Stomach smooth muscle (tissue), 2 donors: Measurements from ENCODE around the gene UQCC2.

Source experiments
- H3K27ac ChIP-seq: one replicate; pipeline ENCODE4 v1.7.0; 2013; ENCODE audit warnings: mild to moderate bottlenecking, low read length, inconsistent platforms
- H3K27me3 ChIP-seq, 2 donors: one replicate each; pipeline ENCODE4 v1.7.0; 2013; ENCODE audit warnings: low read length in 2 of 2; ENCODE audit not compliant: insufficient read depth in 2 of 2, control insufficient read depth in 1 of 2
- H3K36me3 ChIP-seq, 2 donors: one replicate each; pipeline ENCODE4 v1.7.0; 2013; ENCODE audit warnings: low read length in 2 of 2; ENCODE audit not compliant: control insufficient read depth in 2 of 2, insufficient read depth in 2 of 2
- H3K4me1 ChIP-seq: one replicate; pipeline ENCODE4 v1.7.0; 2013; ENCODE audit warnings: low read length; ENCODE audit not compliant: control insufficient read depth, insufficient read depth
- H3K4me3 ChIP-seq, 2 donors: one replicate each; pipeline ENCODE4 v1.7.0; 2013; ENCODE audit warnings: low read length in 2 of 2
- H3K9ac ChIP-seq, 2 donors: one replicate each; pipeline ENCODE4 v1.7.0; 2013; ENCODE audit warnings: low read length in 2 of 2, mild to moderate bottlenecking in 1 of 2
- H3K9me3 ChIP-seq, 2 donors: one replicate each; pipeline ENCODE4 v1.7.0; 2013; ENCODE audit warnings: low read length in 2 of 2; ENCODE audit not compliant: control insufficient read depth in 2 of 2
- donor health status: healthy.
- donor health status: Pancreatic carcinoma.

The UQCC2 gene

DNA sequence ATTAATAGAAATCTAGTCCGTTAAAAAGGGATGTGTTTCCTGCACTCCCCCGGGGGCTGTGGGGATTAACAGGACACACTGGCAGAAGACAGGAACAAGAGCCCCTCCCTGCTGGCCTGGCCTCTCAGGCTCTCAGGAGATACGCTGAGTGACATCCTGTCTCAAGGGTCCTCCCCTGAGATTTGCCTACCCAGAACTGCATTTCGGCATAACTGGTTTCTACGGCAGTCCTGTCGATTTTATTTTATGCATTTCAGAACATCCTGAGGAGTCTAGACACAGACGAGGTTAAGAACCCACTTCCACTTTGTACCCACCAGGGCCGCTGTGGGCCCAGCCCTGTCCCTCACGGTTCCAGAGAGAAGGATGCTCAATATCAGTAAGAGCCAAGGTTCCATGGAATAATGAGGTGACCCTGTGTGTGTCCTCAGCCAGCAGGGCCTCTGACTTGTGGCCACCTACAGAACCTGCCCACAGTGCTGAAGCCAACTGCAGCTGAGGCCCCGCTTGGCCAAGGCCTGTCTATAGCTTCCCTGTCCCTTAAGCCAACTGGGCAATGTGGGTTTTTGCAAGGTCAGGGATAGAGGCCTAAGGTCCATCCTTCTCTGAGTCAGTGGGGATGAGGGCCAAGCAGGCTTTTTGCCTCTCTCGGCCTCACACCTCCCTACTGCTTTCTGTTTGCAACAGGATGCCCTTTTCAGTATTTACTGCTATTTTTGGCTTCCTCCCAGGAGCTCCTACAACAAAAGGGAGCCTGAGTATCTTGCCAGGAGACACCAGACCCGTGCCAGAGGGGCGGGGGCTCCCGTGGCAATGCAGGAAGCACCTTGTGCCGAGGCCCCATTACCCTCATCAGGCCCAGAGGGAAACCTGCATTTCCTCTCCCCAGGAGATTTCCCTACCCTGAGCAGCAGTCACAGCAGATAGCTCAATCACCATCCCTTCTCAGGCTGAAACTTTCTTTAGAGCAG, 14.7 kb downstream of the UQCC2 start:
- Histone ChIP-seq H3K9me3 (no peaks in the 10 kb centered on the region), H3K27me3 (no peaks in the 10 kb centered on the region), H3K9ac (peak overlapping the region in 1 of 2 donors; percentile 62), H3K36me3 (peaks cover 4 to 12% of the 10 kb centered on the region in 2 donors), H3K4me3 (no peak overlapping the region), H3K27ac (peak overlapping the region; percentile 70), H3K4me1 (peaks cover 37% of the 10 kb centered on the region)

DNA sequence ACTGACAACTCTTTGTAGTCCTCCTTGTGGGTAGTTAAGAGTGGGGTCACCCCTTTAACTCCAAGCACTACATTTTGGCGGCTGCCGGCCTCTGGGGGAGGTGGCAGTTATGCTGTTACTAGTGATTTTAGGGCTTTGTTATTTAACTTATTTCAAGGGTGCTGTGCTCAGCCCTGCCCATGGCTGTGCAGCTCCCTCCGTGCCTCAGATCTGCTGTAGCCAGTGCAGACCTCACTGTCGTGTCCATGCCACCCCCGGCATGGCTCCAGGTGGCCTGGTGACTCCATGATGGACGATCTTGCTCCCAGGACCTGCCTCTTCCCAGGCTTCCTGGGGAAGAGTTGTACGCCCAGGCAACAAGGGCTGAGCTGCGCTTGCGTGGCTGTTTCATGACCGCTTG, 15.4 kb downstream of the UQCC2 start:
- H3K4me3 ChIP-seq, result no peak overlapping the region
- peak overlapping the region; percentile 70 for H3K27ac ChIP-seq
- H3K27me3 ChIP-seq, result no peaks in the 10 kb centered on the region
- peaks cover 37% of the 10 kb centered on the region for H3K4me1 ChIP-seq
- H3K9me3 ChIP-seq, result no peaks in the 10 kb centered on the region
- H3K36me3 ChIP-seq, result peaks cover 4 to 14% of the 10 kb centered on the region in 2 donors
- no peak overlapping the region for H3K9ac ChIP-seq

DNA sequence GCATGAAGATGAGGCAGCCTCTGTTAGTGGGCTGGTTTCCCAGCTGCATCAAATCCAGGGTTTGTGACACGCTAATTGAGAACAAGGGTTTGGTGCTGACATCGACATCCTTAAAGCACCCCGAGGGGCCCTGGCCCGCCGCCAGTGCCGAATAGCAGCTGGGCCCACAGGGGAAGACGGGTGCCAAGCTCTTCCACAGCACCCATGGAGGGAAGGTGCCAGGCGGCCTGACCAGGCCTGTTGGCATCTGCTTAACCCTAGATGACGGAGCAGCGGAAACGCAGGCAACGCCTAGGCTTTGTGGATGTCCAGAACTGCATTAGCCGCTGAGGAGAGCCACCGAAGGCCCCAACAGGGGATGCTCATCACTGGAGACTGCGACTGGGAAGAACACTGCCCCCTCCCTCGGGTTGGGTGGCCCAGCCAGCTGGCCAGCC, 16.0 kb downstream of the UQCC2 start:
- peaks cover 4 to 18% of the 10 kb centered on the region in 2 donors for H3K36me3 ChIP-seq
- H3K9me3 ChIP-seq, result no peaks in the 10 kb centered on the region
- H3K27me3 ChIP-seq, result no peaks in the 10 kb centered on the region
- H3K4me3 ChIP-seq, result no peak overlapping the region
- peaks cover 37% of the 10 kb centered on the region for H3K4me1 ChIP-seq
- H3K9ac ChIP-seq, result no peak overlapping the region
- H3K27ac ChIP-seq, result no peak overlapping the region

DNA sequence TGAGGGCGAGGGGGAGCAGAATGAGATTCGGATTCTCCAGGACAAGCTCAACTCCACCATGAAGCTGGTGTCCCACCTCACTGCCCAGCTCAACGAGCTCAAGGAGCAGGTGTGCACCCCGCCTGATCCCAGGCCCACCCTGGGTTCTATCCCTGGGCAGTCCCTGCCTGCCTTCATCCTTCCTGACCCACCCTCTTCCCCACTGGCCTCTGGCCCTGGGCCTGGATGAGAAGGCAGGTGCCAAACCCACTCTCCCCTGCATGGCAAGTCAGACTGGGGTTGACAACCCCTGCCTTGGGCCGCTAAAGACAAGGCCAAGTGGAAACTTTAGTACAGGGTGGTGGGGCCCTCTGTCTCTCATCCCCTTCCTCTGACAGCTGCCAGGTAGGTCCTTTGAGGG, 16.5 kb downstream of the UQCC2 start:
- no peak overlapping the region for H3K9ac ChIP-seq
- no peaks in the 10 kb centered on the region for H3K9me3 ChIP-seq
- H3K4me3 ChIP-seq, result no peak overlapping the region
- H3K36me3 ChIP-seq, result peaks cover 4 to 18% of the 10 kb centered on the region in 2 donors
- no peak overlapping the region for H3K27ac ChIP-seq
- peaks cover 37% of the 10 kb centered on the region for H3K4me1 ChIP-seq
- H3K27me3 ChIP-seq, result no peaks in the 10 kb centered on the region

DNA sequence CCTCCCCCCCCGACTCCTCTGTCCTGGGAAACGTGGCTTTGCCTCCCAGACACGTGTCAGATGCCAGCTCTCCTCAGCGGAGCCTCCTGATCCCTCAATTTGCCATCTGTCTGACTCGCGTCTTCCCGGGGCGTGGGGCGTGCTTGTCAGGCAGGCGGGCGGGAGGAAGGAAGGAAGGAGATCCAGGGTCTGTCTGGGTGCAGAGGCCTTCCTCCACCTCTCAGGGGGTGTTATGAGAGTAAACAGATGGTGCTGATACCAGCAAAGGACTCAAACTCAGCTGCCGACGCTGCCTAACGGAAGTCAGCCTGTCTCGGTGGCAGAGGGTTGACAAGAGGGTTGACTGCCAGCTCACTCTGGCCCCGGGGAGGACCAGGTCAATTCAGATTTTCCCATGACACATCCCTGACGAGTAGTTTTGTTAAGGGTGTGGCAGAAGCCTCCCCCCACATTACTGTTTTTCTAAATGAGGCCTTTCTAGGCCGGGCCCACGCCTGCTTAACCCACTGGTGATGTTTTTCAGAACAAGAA, 17.0 kb downstream of the UQCC2 start:
- H3K9me3 ChIP-seq, result no peaks in the 10 kb centered on the region
- H3K27ac ChIP-seq, result no peak overlapping the region
- H3K27me3 ChIP-seq, result no peaks in the 10 kb centered on the region
- no peak overlapping the region for H3K4me3 ChIP-seq
- no peak overlapping the region for H3K9ac ChIP-seq
- H3K36me3 ChIP-seq, result peaks cover 4 to 18% of the 10 kb centered on the region in 2 donors
- peaks cover 37% of the 10 kb centered on the region for H3K4me1 ChIP-seq

DNA sequence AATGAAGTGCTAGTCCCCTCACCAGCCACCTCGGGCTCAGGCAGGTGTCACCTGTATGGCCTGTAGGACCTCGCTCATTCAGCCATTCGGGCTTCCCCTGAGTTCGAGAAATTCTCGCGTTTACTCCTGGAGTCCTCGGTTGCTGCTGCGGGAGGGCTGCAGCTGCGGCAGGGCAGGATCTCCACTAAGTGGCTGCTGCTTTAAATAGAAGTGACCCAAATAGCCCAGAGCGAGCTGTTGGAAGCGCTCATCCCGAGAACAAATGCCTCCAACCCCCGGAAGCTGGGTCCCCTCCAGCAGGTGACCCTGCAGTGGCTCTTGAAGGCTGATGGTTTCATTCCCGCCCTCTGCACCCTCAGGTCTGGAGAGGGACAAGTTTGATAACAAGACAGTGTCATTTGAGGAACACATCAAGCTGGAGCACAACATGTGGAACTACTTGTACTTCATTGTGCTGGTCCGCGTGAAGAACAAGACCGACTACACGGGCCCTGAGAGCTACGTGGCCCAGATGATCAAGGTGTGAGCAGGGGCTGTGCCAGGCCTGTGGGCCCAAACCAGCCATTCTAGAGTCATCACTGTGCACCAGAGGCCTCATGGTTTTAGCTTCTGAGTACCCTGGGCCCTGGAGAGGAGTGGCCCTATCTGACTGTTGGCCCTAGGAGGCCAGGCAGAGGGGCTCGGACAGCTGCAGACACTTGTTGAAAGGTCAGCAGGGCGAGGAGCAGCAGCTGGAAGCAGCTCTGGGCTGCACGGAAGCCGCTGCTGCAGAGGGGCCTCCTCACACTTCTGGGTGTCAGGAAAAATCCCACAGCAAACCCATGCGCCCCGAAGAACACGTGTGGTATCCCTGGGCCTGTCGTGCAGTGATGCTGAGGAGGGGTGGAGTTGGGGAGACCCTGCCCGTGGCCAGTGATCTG, 18.1 kb downstream of the UQCC2 start:
- Histone ChIP-seq H3K9ac (no peak overlapping the region), H3K4me3 (no peak overlapping the region), H3K4me1 (peaks cover 37% of the 10 kb centered on the region), H3K36me3 (peaks cover 4 to 16% of the 10 kb centered on the region in 2 donors), H3K9me3 (no peaks in the 10 kb centered on the region), H3K27ac (no peak overlapping the region), H3K27me3 (no peaks in the 10 kb centered on the region)

DNA sequence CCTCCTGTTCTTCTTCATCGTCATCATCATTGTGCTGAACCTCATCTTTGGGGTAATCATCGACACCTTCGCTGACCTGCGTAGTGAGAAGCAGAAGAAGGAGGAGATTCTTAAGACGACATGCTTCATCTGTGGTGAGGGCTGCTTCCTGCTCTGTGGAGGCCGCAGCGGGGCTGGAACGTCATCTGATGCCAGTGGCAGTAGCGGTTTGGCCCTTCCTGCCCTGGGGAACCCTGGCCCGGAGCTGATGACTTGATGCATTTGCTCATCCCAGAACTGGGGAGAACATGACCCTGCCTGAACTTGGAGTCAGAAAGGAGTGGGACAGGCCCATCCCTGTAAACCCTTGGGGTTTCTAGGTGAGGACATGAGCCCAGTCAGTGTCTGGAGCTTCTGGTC, 18.7 kb downstream of the UQCC2 start:
- H3K4me1 ChIP-seq, result peaks cover 37% of the 10 kb centered on the region
- no peak overlapping the region for H3K4me3 ChIP-seq
- H3K27ac ChIP-seq, result no peak overlapping the region
- no peak overlapping the region for H3K9ac ChIP-seq
- no peaks in the 10 kb centered on the region for H3K27me3 ChIP-seq
- no peaks in the 10 kb centered on the region for H3K9me3 ChIP-seq
- H3K36me3 ChIP-seq, result peaks cover 4 to 12% of the 10 kb centered on the region in 2 donors

DNA sequence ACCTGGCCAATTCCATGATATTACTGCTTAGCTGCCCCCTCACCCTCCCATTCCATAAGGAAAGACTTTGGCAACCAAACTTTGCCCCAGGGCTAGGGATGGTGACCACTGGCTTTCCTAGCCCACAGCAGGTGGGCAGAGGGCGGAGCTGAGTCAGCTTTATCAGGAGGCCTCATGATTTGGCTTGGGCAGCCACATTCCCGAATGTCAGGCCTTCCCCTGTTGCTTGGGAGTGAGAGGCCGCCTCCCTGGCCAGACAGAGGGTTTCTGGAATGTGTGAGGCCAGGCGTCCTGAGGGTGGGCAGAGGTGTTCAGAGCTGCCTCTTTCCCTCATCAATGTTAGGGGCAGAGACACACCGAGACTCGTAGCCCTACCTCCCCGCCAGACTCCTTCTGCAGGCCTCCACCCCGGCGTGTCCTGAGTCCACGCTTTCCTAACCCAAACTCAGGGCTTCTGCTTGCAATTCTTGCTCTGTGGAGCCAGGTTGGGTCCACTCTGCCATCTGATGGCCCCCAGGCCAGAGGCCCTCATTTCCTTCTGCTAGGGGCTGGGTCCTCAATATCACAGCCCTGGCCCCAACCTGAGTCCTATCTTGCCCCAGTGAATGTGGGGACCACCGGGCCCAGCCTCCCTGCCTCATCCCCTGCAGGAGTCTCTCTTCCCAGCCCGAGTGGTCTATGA, 19.3 kb downstream of the UQCC2 start:
- no peak overlapping the region for H3K4me3 ChIP-seq
- peaks cover 35% of the 10 kb centered on the region for H3K4me1 ChIP-seq

DNA sequence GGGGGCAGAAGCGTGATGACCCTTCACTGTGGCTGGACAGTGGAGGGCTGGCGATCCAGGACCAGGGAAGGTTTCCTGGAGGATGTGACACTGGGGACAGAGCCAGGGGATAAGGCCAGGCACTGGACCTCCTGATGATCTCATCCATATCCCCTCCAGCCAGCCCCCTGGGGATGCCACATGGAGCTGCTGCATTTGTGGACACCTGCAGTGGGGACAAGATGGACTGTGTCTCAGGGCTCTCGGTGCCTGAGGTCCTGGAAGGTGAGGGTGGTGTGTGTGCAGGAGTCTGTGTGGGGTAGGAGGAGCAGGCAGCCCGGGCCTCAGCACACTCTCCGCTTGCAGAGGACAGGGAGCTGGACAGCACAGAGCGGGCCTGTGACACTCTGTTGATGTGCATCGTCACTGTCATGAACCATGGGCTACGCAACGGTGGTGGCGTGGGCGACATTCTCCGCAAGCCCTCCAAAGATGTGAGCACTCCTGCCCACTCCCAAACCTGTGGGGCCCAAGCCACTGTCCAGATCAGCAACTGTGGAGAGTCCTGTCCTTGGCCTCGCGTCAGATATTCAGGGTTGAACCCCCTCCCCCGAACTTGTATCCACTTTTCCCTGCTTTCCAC, 19.9 kb downstream of the UQCC2 start:
- peaks cover 4 to 12% of the 10 kb centered on the region in 2 donors for H3K36me3 ChIP-seq
- H3K4me1 ChIP-seq, result peaks cover 28% of the 10 kb centered on the region
- H3K4me3 ChIP-seq, result no peak overlapping the region
- H3K27me3 ChIP-seq, result no peaks in the 10 kb centered on the region
- H3K27ac ChIP-seq, result no peak overlapping the region
- no peak overlapping the region for H3K9ac ChIP-seq
- H3K9me3 ChIP-seq, result no peaks in the 10 kb centered on the region

More for the DNA sequence above, 19.3 kb downstream of the UQCC2 start:
- Histone ChIP-seq H3K9ac (no peak overlapping the region), H3K27ac (no peak overlapping the region), H3K36me3 (peaks cover 4 to 12% of the 10 kb centered on the region in 2 donors), H3K27me3 (no peaks in the 10 kb centered on the region), H3K9me3 (no peaks in the 10 kb centered on the region)
